Chondrocyte (in vitro differentiated cells): Measurements from ENCODE around the gene SLC44A1. TPM values are rescaled to one million over a fixed set of nuclear protein-coding genes. Genes with fewer than 3 reads are reported as not detected.

ENCODE experiments used
- DNase-seq: peaks from one replicate; pipeline ENCODE4 v3.0.0; 2021; ENCODE audit warnings: mixed read lengths, low spot score
- H3K27ac Mint-ChIP-seq: one replicate; pipeline ENCODE4 v1.8.0; 2021; ENCODE audit warnings: mild to moderate bottlenecking, moderate library complexity, mixed read lengths; ENCODE audit not compliant: unreplicated experiment
- H3K27me3 Mint-ChIP-seq: 2 replicates; pipeline ENCODE4 v1.8.0; 2021; ENCODE audit warnings: low read depth, mixed read lengths
- H3K36me3 Mint-ChIP-seq: 2 replicates; pipeline ENCODE4 v1.8.0; 2021; ENCODE audit warnings: low read depth, mixed read lengths
- H3K4me1 Mint-ChIP-seq: 2 replicates; pipeline ENCODE4 v1.8.0; 2021; ENCODE audit warnings: low read depth, mild to moderate bottlenecking, mixed read lengths
- H3K4me3 Mint-ChIP-seq: one replicate; pipeline ENCODE4 v1.8.0; 2021; ENCODE audit warnings: mild to moderate bottlenecking, moderate library complexity, mixed read lengths; ENCODE audit not compliant: unreplicated experiment
- H3K9me3 Mint-ChIP-seq: 2 replicates; pipeline ENCODE4 v1.8.0; 2021; ENCODE audit warnings: low read depth, mixed read lengths
- CTCF ChIP-seq: fragments of 200-600 bp; sonication (generic); IDR thresholded peaks from 2 replicates; pipeline ENCODE4 v1.5.0; 2021; ENCODE audit warnings: antibody characterized with exemption, mild to moderate bottlenecking, moderate library complexity
- total RNA-seq: library from RNA; stranded (reverse); gene quantifications from 3 replicates; pipeline ENCODE4 v1.2.1, GENCODE V29; 2021

Gene SLC44A1
- total RNA-seq, 1 donor from 2014 or later, result 17.1 TPM

- DNase-seq, result no peak
- Mint-ChIP-seq H3K9me3 (no peaks in the 10 kb centered on the region), H3K4me3 (no peak overlapping the region), H3K27ac (no peak overlapping the region), H3K27me3 (no peaks in the 10 kb centered on the region), H3K36me3 (no peaks in the 10 kb centered on the region), H3K4me1 (peaks cover 31% of the 10 kb centered on the region)
- no peak for TF ChIP-seq CTCF
Measured at GRCh38 chr9:105458404-105458803, 214.0 kb downstream of the SLC44A1 start.

GRCh38 chr9:105459336-105459735 lies 214.9 kb downstream of the SLC44A1 start:
- DNase-seq, result no peak
- Mint-ChIP-seq H3K4me3 (no peak overlapping the region), H3K27ac (no peak overlapping the region), H3K36me3 (peaks cover 1% of the 10 kb centered on the region), H3K27me3 (no peaks in the 10 kb centered on the region), H3K9me3 (no peaks in the 10 kb centered on the region), H3K4me1 (peaks cover 31% of the 10 kb centered on the region)
- no peak for TF ChIP-seq CTCF

- TF ChIP-seq CTCF, result peak; percentile 20
- Mint-ChIP-seq H3K36me3 (peaks cover 40% of the 10 kb centered on the region), H3K27ac (no peak overlapping the region), H3K4me1 (peaks cover 4% of the 10 kb centered on the region), H3K9me3 (peaks cover 10% of the 10 kb centered on the region), H3K4me3 (no peak overlapping the region), H3K27me3 (no peaks in the 10 kb centered on the region)
- DNase-seq, result no peak
Measured at GRCh38 chr9:105466898-105467455, 222.5 kb downstream of the SLC44A1 start.

GRCh38 chr9:105468875-105469274 lies 224.4 kb downstream of the SLC44A1 start:
- TF ChIP-seq CTCF, result no peak
- Mint-ChIP-seq H3K4me3 (no peak overlapping the region), H3K27ac (no peak overlapping the region), H3K27me3 (no peaks in the 10 kb centered on the region), H3K4me1 (peaks cover 3% of the 10 kb centered on the region), H3K9me3 (peaks cover 10% of the 10 kb centered on the region), H3K36me3 (peaks cover 42% of the 10 kb centered on the region)
- DNase-seq, result no peak

GRCh38 chr9:105473221-105473620 lies 228.8 kb downstream of the SLC44A1 start:
- Mint-ChIP-seq H3K9me3 (peaks cover 4% of the 10 kb centered on the region), H3K27me3 (no peaks in the 10 kb centered on the region), H3K4me3 (no peak overlapping the region), H3K36me3 (peaks cover 22% of the 10 kb centered on the region), H3K27ac (no peak overlapping the region), H3K4me1 (no peaks in the 10 kb centered on the region)
- no peak for TF ChIP-seq CTCF
- no peak for DNase-seq
